ENCODE measurements around the gene SNAP25. TPM values are rescaled to one million over a fixed set of nuclear protein-coding genes. Genes with fewer than 3 reads are reported as not detected.

Gene SNAP25
- total and polyA plus RNA-seq, 2 donors (not counting 1 experiment from before 2014, with no cell fraction given): 0.27 TPM; not detected in 1

DNA sequence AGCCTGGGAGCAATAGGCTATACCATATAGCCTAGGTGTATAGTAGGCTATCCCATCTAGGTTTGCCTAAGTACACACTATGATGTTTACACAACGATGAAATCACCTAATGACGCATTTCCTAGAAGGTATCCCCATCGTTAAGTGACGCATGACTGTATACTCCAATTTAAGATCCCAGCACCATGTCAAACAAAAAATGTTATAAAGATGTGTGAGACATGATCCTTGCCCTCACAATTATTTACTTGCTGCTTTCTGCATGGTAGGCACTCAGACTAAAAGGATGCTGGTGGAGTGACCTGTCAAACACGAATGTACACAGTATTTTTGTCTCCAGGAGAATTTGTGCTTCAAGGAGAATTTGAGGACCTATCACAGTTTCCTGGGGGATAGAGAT lies 32.3 kb downstream of the SNAP25 start:
- no peak overlapping the region for H3K4me3 Mint-ChIP-seq
- H3K4me3 ChIP-seq (ENCODE audit: control extremely low read depth in 1 of 5, extremely low read depth in 1 of 5, insufficient read depth in 1 of 5, low read depth in 2 of 5, low read length in 4 of 5): no peak overlapping the region

DNA sequence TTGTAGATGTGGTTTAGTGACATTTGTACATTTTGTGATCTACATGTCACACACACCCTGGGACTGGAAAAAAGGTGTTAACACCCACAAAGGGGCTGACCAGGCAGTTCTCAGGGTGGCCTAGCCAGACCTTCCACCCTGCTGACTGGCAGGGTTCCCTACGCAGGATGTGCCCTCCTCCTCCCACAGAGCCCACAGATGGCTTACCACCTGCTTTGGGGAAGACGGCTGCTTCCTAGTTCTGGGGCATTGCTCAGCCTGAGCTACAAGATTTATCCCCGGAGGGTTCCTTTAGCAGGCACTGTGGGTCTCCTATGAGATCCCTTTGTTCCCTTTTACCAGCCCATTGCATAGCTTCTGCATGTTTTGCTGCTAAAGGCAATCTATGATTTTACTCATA lies 35.1 kb downstream of the SNAP25 start:
- POLR2A ChIA-PET: interaction anchor here (0.5 kb wide), 1 partner anchor 8 kb away, joined by 3 read pairs; no protein-coding TSS in a partner anchor

More for the DNA sequence above, 32.3 kb downstream of the SNAP25 start:
- H4K20me1 ChIP-seq (ENCODE audit: control insufficient read depth, insufficient read depth, low read length, poor library complexity, severe bottlenecking): no peaks in the 10 kb centered on the region
- H3K27me3 ChIP-seq (replicated peaks in 1 of 4; ENCODE audit: control extremely low read depth in 1 of 4, control insufficient read depth in 3 of 4, insufficient read depth in 4 of 4, low read length in 3 of 4): no peaks in the 10 kb centered on the region
- no peaks in the 10 kb centered on the region for H3K9me3 ChIP-seq (ENCODE audit: control extremely low read depth in 1 of 3, control insufficient read depth in 2 of 3, insufficient read depth in 1 of 3, low read length in 2 of 3)
- no peaks in the 10 kb centered on the region for H3K4me1 ChIP-seq (ENCODE audit: control insufficient read depth in 2 of 2, insufficient read depth in 2 of 2, low read length in 2 of 2)
- intact Hi-C loops (cut with micrococcal nuclease): no loop called here
- no peak overlapping the region for H3K27ac ChIP-seq (ENCODE audit: low read length in 2 of 2)
- Mint-ChIP-seq H3K27ac (no peak overlapping the region), H3K9me3 (ENCODE audit: insufficient read depth) (no peaks in the 10 kb centered on the region), H3K4me1 (no peaks in the 10 kb centered on the region), H3K27me3 (no peaks in the 10 kb centered on the region)
- WGBS (ENCODE audit: insufficient coverage): 93% methylated on average over 1 of the region's 5 CpGs
- ChIA-PET CTCF (no interaction called here), POLR2A (no interaction called here)
- ATAC-seq (ENCODE audit: low read depth): no peak
- no peak overlapping the region for H2AFZ ChIP-seq (ENCODE audit: insufficient read depth, low read depth, low read length, poor library complexity, severe bottlenecking)
- TF ChIP-seq EZH2 (IDR thresholded peaks at IDR 0.05; ENCODE audit: borderline replicate concordance, insufficient read depth, low read depth, low read length, poor library complexity, severe bottlenecking): no peak
- TF ChIP-seq, protein P1, sequence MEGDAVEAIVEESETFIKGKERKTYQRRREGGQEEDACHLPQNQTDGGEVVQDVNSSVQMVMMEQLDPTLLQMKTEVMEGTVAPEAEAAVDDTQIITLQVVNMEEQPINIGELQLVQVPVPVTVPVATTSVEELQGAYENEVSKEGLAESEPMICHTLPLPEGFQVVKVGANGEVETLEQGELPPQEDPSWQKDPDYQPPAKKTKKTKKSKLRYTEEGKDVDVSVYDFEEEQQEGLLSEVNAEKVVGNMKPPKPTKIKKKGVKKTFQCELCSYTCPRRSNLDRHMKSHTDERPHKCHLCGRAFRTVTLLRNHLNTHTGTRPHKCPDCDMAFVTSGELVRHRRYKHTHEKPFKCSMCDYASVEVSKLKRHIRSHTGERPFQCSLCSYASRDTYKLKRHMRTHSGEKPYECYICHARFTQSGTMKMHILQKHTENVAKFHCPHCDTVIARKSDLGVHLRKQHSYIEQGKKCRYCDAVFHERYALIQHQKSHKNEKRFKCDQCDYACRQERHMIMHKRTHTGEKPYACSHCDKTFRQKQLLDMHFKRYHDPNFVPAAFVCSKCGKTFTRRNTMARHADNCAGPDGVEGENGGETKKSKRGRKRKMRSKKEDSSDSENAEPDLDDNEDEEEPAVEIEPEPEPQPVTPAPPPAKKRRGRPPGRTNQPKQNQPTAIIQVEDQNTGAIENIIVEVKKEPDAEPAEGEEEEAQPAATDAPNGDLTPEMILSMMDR (IDR thresholded peaks at IDR 0.05): no peak
- no peaks in the 10 kb centered on the region for H3K36me3 ChIP-seq (replicated peaks in 1 of 2; ENCODE audit: control extremely low read depth in 1 of 2, control insufficient read depth in 1 of 2, extremely low read depth in 1 of 2, insufficient read depth in 2 of 2, low read length in 1 of 2)
- no peaks in the 10 kb centered on the region for H3K79me2 ChIP-seq (ENCODE audit: control insufficient read depth, insufficient read depth, low read length)
- no peak overlapping the region for H3K9ac ChIP-seq (ENCODE audit: low read length)
- no peak overlapping the region for H3K4me2 ChIP-seq (replicated peaks; ENCODE audit: low read depth, low read length, poor library complexity, severe bottlenecking)
- no peak for DNase-seq

More for the DNA sequence above, 35.1 kb downstream of the SNAP25 start:
- no peak overlapping the region for H3K9ac ChIP-seq (ENCODE audit: low read length)
- no peak overlapping the region for H3K27ac ChIP-seq (ENCODE audit: low read length in 2 of 2)
- no peak overlapping the region for H3K4me3 Mint-ChIP-seq
- DNase-seq (no peak), ATAC-seq (ENCODE audit: low read depth) (no peak)
- H3K27me3 Mint-ChIP-seq: peaks cover 8% of the 10 kb centered on the region
- CTCF ChIA-PET: no interaction called here
- no peaks in the 10 kb centered on the region for H3K36me3 ChIP-seq (replicated peaks in 1 of 2; ENCODE audit: control extremely low read depth in 1 of 2, control insufficient read depth in 1 of 2, extremely low read depth in 1 of 2, insufficient read depth in 2 of 2, low read length in 1 of 2)
- intact Hi-C loops (cut with micrococcal nuclease): no loop called here
- H4K20me1 ChIP-seq (ENCODE audit: control insufficient read depth, insufficient read depth, low read length, poor library complexity, severe bottlenecking): no peaks in the 10 kb centered on the region
- H3K27ac Mint-ChIP-seq: no peak overlapping the region
- H3K4me1 Mint-ChIP-seq: no peaks in the 10 kb centered on the region
- H3K79me2 ChIP-seq (ENCODE audit: control insufficient read depth, insufficient read depth, low read length): no peaks in the 10 kb centered on the region
- H3K4me2 ChIP-seq (replicated peaks; ENCODE audit: low read depth, low read length, poor library complexity, severe bottlenecking): no peak overlapping the region
- H2AFZ ChIP-seq (ENCODE audit: insufficient read depth, low read depth, low read length, poor library complexity, severe bottlenecking): no peak overlapping the region
- no peak overlapping the region for H3K4me3 ChIP-seq (ENCODE audit: control extremely low read depth in 1 of 5, extremely low read depth in 1 of 5, insufficient read depth in 1 of 5, low read depth in 2 of 5, low read length in 4 of 5)
- H3K9me3 Mint-ChIP-seq (ENCODE audit: insufficient read depth): no peaks in the 10 kb centered on the region
- no peaks in the 10 kb centered on the region for H3K9me3 ChIP-seq (ENCODE audit: control extremely low read depth in 1 of 3, control insufficient read depth in 2 of 3, insufficient read depth in 1 of 3, low read length in 2 of 3)
- WGBS (ENCODE audit: insufficient coverage): 0% methylated on average over 3 of the region's 3 CpGs
- TF ChIP-seq EZH2 (IDR thresholded peaks at IDR 0.05; ENCODE audit: borderline replicate concordance, insufficient read depth, low read depth, low read length, poor library complexity, severe bottlenecking): no peak
- H3K27me3 ChIP-seq (replicated peaks in 1 of 4; ENCODE audit: control extremely low read depth in 1 of 4, control insufficient read depth in 3 of 4, insufficient read depth in 4 of 4, low read length in 3 of 4): no peaks in the 10 kb centered on the region
- H3K4me1 ChIP-seq (ENCODE audit: control insufficient read depth in 2 of 2, insufficient read depth in 2 of 2, low read length in 2 of 2): no peaks in the 10 kb centered on the region

All from B cell (primary cell).